Adrenal gland (tissue), 5 donors: Measurements from ENCODE around the gene NOXA1.

ENCODE experiments used
- CTCF ChIP-seq, 6 experiments: fragments of 450-650 bp in 4 of 6; fragments of 200-600 bp in 2 of 6; sonication (generic) in 1 of 6; IDR thresholded peaks; 1 replicate in 5 of 6; 2 replicates in 1 of 6; pipeline versions ENCODE4 v1.5.1 to v1.8.0; 2016 to 2021; ENCODE audit warnings: antibody characterized with exemption in 6 of 6, mild to moderate bottlenecking in 2 of 6, moderate library complexity in 1 of 6
- POLR2A ChIP-seq, 2 donors: fragments of 450-650 bp; IDR thresholded peaks; one replicate each; pipeline ENCODE4 v1.6.1; 2017; ENCODE audit warnings: antibody characterized with exemption in 2 of 2, mild to moderate bottlenecking in 2 of 2, moderate library complexity in 1 of 2
- donor health status: DM: no; HTN: no; CAD: no.

GRCh38 chr9:137459601-137460362 is 36.6 kb downstream of the NOXA1 start:
- no peak for TF ChIP-seq CTCF (IDR thresholded peaks at IDR 0.05)
- TF ChIP-seq POLR2A (IDR thresholded peaks at IDR 0.05), result peak in 1 of 2 donors; percentile 4
